ENCODE results near the gene POU6F2. TPM values are rescaled to one million over a fixed set of nuclear protein-coding genes. Genes with fewer than 3 reads are reported as not detected.

Gene POU6F2
- total and polyA plus RNA-seq, 2 of the 4 experiments (the other 2 are of a cell fraction) = not detected

GRCh38 chr7:39005036-39005435, 27.3 kb downstream of the POU6F2 start:
- no peak for DNase-seq
- Histone ChIP-seq H2AFZ (replicated peaks; ENCODE audit: low read length, poor library complexity) (no peak overlapping the region), H4K91ac (ENCODE audit: insufficient read depth, low read depth, low read length) (no peak overlapping the region), H3K4me3 (ENCODE audit: insufficient read depth, low read depth, low read length) (no peak overlapping the region), H3K27ac (ENCODE audit: insufficient read depth, low read length) (no peak overlapping the region), H3K4me1 (ENCODE audit: control insufficient read depth, insufficient read depth, low read length) (no peaks in the 10 kb centered on the region), H3K9me3 (ENCODE audit: control insufficient read depth, insufficient read depth, low read length) (no peaks in the 10 kb centered on the region), H3K36me3 (ENCODE audit: control insufficient read depth, insufficient read depth, low read length) (no peaks in the 10 kb centered on the region), H2BK20ac (ENCODE audit: low read depth, low read length) (no peak overlapping the region), H3K9me1 (ENCODE audit: insufficient read depth, low read length) (no peaks in the 10 kb centered on the region), H3K4ac (ENCODE audit: low read depth, low read length) (no peak overlapping the region), H3K27me3 (ENCODE audit: control insufficient read depth, insufficient read depth, low read length) (no peaks in the 10 kb centered on the region), H4K5ac (ENCODE audit: low read depth, low read length) (no peak overlapping the region), H3K18ac (ENCODE audit: low read depth, low read length) (no peak overlapping the region), H3K56ac (ENCODE audit: extremely low read depth, insufficient read depth, low read length) (no peak overlapping the region), H4K8ac (ENCODE audit: low read depth in 2 of 2, low read length in 2 of 2) (no peak overlapping the region), H2BK120ac (ENCODE audit: low read depth, low read length) (no peak overlapping the region), H3K14ac (replicated peaks; ENCODE audit: low read depth, low read length) (no peak overlapping the region), H3K4me2 (ENCODE audit: low read depth, low read length) (no peak overlapping the region), H2AK5ac (ENCODE audit: low read depth, low read length) (no peak overlapping the region), H4K20me1 (ENCODE audit: insufficient read depth, low read length) (no peaks in the 10 kb centered on the region), H2AK9ac (replicated peaks; ENCODE audit: low read depth, low read length, poor library complexity) (no peak overlapping the region), H3K79me1 (ENCODE audit: low read depth in 1 of 2, low read length in 2 of 2) (no peaks in the 10 kb centered on the region), H2BK15ac (ENCODE audit: low read depth, low read length) (no peak overlapping the region), H3K9ac (ENCODE audit: low read depth, low read length) (no peak overlapping the region), H2BK5ac (ENCODE audit: low read depth, low read length, poor library complexity, severe bottlenecking) (no peak overlapping the region), H3K23ac (ENCODE audit: low read depth, low read length) (no peak overlapping the region)
- ATAC-seq (ENCODE audit: low read depth) = no peak
- 40% methylated on average over 2 of the region's 8 CpGs; no CpG with 5 or more reads in 1 of the 2 experiments for WGBS, 2 experiments (ENCODE audit: extremely low coverage in 2 of 2, insufficient read length in 1 of 2)
- intact Hi-C loops (cut with micrococcal nuclease) = no loop called here
- no TSS peak for BruUV-seq (replicated peaks)
- dilution Hi-C loops (cut with HindIII; ENCODE audit: low sequenced_read_pairs, unreplicated experiment) = no loop called here
- POLR2A ChIA-PET (ENCODE audit: unreplicated experiment) = no interaction called here
- CTCF ChIA-PET = no interaction called here
- in situ Hi-C loops (cut with MboI; ENCODE audit: low sequenced_read_pairs) = no loop called here
- TF ChIP-seq MAFK (IDR thresholded peaks at IDR 0.05; ENCODE audit: low read depth, low read length) = no peak
- no peak for TF ChIP-seq SMC3 (IDR thresholded peaks at IDR 0.05; ENCODE audit: low read depth, low read length)
- no peak for TF ChIP-seq CEBPB (IDR thresholded peaks at IDR 0.05; ENCODE audit: low read depth, low read length)
- TF ChIP-seq CHD1 (IDR thresholded peaks at IDR 0.05; ENCODE audit: low read depth, low read length) = no peak
- TF ChIP-seq RAD21 (IDR thresholded peaks at IDR 0.05; ENCODE audit: low read length) = no peak
- no peak for TF ChIP-seq MXI1 (IDR thresholded peaks at IDR 0.05; ENCODE audit: borderline replicate concordance, low read depth, low read length)

Measured in IMR-90 (cell line).